H1 (cell line): ENCODE measurements around the gene LRIT2. TPM values are rescaled to one million over a fixed set of nuclear protein-coding genes. Genes with fewer than 3 reads are reported as not detected.

Experiments used
- CTCF ChIA-PET: fragments of 300-600 bp; sonication (Branson Sonifier 250); formaldehyde crosslinking; loops from one replicate; lab custom pipeline; 2021; ENCODE audit not compliant: partially characterized antibody; lab: Charles Lee
- POLR2A ChIA-PET: fragments of 300-600 bp; sonication (Branson Sonifier 250); formaldehyde crosslinking; loops from one replicate; lab custom pipeline; 2021; ENCODE audit warnings: inconsistent platforms; ENCODE audit not compliant: partially characterized antibody; lab: Charles Lee
- DNase-seq, 2 experiments: peaks; one replicate each; pipeline versions ENCODE4 v3.0.0 to v3.0.0-alpha.2; 2010 to 2022; ENCODE audit warnings: low spot score in 2 of 2, low read depth in 1 of 2, mixed read lengths in 1 of 2
- FAIRE-seq: peaks from 2 replicates; lab custom pipeline; 2011; peaks lifted over from hg19 to GRCh38; lab: Jason Lieb, UNC
- H2AFZ ChIP-seq: 2 replicates; pipeline ENCODE4 v1.8.1; 2012; ENCODE audit warnings: low read length, inconsistent platforms
- H2AK5ac ChIP-seq: 2 replicates; pipeline ENCODE4 v1.6.1; 2013; ENCODE audit warnings: low read depth, low read length
- H2BK120ac ChIP-seq: replicated peaks from 2 replicates; pipeline ENCODE3; 2013; ENCODE audit warnings: low read depth, low read length, inconsistent platforms
- H2BK12ac ChIP-seq: 2 replicates; pipeline ENCODE4 v1.6.1; 2013; ENCODE audit warnings: low read depth, low read length
- H2BK15ac ChIP-seq: 2 replicates; pipeline ENCODE4 v1.6.1; 2013; ENCODE audit warnings: low read length
- H2BK20ac ChIP-seq: 2 replicates; pipeline ENCODE4 v1.6.1; 2013; ENCODE audit warnings: low read length
- H2BK5ac ChIP-seq: 2 replicates; pipeline ENCODE4 v1.6.1; 2013; ENCODE audit warnings: low read depth, low read length
- H3K14ac ChIP-seq: 2 replicates; pipeline ENCODE4 v1.6.1; 2013; ENCODE audit warnings: inconsistent platforms; ENCODE audit not compliant: insufficient read length
- H3K18ac ChIP-seq: 2 replicates; pipeline ENCODE4 v1.6.1; 2013; ENCODE audit warnings: low read length; ENCODE audit errors: extremely low read depth
- H3K23ac ChIP-seq: 2 replicates; pipeline ENCODE4 v1.6.1; 2013; ENCODE audit warnings: inconsistent platforms; ENCODE audit not compliant: insufficient read length
- H3K23me2 ChIP-seq: 2 replicates; pipeline ENCODE4 v1.6.1; 2013; ENCODE audit warnings: low read depth, low read length
- H3K27ac ChIP-seq: 2 replicates; pipeline ENCODE4 v1.6.1; 2011; ENCODE audit warnings: low read depth, low read length, inconsistent platforms
- H3K27me3 ChIP-seq, 4 experiments: replicated peaks in 1 of 4; 1 replicate in 1 of 4; 2 replicates in 3 of 4; pipeline versions ENCODE4 v1.6.1 to v1.8.1; 2011 to 2013; ENCODE audit warnings: low read length in 3 of 4, mild to moderate bottlenecking in 3 of 4, inconsistent platforms in 2 of 4, mixed read lengths in 2 of 4, moderate library complexity in 1 of 4; ENCODE audit not compliant: control insufficient read depth in 3 of 4, insufficient read depth in 3 of 4; ENCODE audit errors: extremely low read depth in 1 of 4
- H3K36me3 ChIP-seq, 4 experiments: 2 replicates each; pipeline versions ENCODE4 v1.6.1 to v1.8.1; 2011 to 2013; ENCODE audit warnings: mild to moderate bottlenecking in 4 of 4, low read length in 3 of 4, moderate library complexity in 2 of 4, control low read depth in 1 of 4, inconsistent platforms in 1 of 4; ENCODE audit not compliant: insufficient read depth in 4 of 4, control insufficient read depth in 2 of 4
- H3K4ac ChIP-seq: replicated peaks from 2 replicates; pipeline ENCODE3; 2013; ENCODE audit warnings: low read length, low read depth, mixed read lengths, inconsistent platforms; ENCODE audit not compliant: insufficient read length
- H3K4me1 ChIP-seq, 4 experiments: replicated peaks in 1 of 4; 1 replicate in 1 of 4; 2 replicates in 3 of 4; pipeline versions ENCODE4 v1.6.1 to v1.8.1; 2011 to 2013; ENCODE audit warnings: low read length in 3 of 4, inconsistent platforms in 2 of 4, mixed read lengths in 1 of 4; ENCODE audit not compliant: insufficient read depth in 4 of 4, control insufficient read depth in 3 of 4
- H3K4me2 ChIP-seq, 2 experiments: 2 replicates each; pipeline versions ENCODE4 v1.6.1 to v1.8.1; 2011 to 2013; ENCODE audit warnings: low read depth in 2 of 2, low read length in 2 of 2, control low read depth in 1 of 2, inconsistent platforms in 1 of 2, mild to moderate bottlenecking in 1 of 2; ENCODE audit not compliant: insufficient read depth in 1 of 2
- H3K4me3 ChIP-seq, 4 experiments: fragments of 200-600, 300-600 bp in 1 of 4; sonication (generic), shearing (Covaris generic), sonication (Bioruptor Twin) in 1 of 4; 2 replicates each; pipeline versions ENCODE4 v1.5.1 to v1.8.1; 2011 to 2016; ENCODE audit warnings: low read length in 4 of 4, low read depth in 3 of 4, control low read depth in 2 of 4, inconsistent platforms in 2 of 4, mild to moderate bottlenecking in 2 of 4, mixed read lengths in 1 of 4, moderate library complexity in 1 of 4; ENCODE audit not compliant: insufficient read depth in 2 of 4; ENCODE audit errors: extremely low read depth in 1 of 4
- H3K56ac ChIP-seq: replicated peaks from 2 replicates; pipeline ENCODE3; 2013; ENCODE audit warnings: low read depth, mild to moderate bottlenecking, mixed read lengths, low read length, inconsistent platforms; ENCODE audit not compliant: insufficient read length
- H3K79me1 ChIP-seq: 2 replicates; pipeline ENCODE4 v1.6.1; 2013; ENCODE audit warnings: low read depth, low read length, control low read depth
- H3K79me2 ChIP-seq, 2 experiments: 2 replicates each; pipeline versions ENCODE4 v1.6.1 to v1.8.1; 2012 to 2013; ENCODE audit warnings: low read length in 2 of 2, mild to moderate bottlenecking in 2 of 2, inconsistent platforms in 1 of 2; ENCODE audit not compliant: insufficient read depth in 2 of 2, control insufficient read depth in 1 of 2
- H3K9ac ChIP-seq, 4 experiments: replicated peaks in 1 of 4; 1 replicate in 1 of 4; 2 replicates in 3 of 4; pipeline versions ENCODE4 v1.6.1 to v1.8.1; 2011 to 2013; ENCODE audit warnings: low read depth in 3 of 4, low read length in 3 of 4, control low read depth in 2 of 4, mild to moderate bottlenecking in 2 of 4, moderate library complexity in 2 of 4, inconsistent platforms in 1 of 4; ENCODE audit errors: extremely low read depth in 1 of 4
- H3K9me3 ChIP-seq, 2 experiments: 2 replicates each; pipeline versions ENCODE4 v1.6.1 to v1.8.1; 2012 to 2013; ENCODE audit warnings: mild to moderate bottlenecking in 2 of 2, moderate library complexity in 2 of 2, control low read depth in 1 of 2, inconsistent platforms in 1 of 2, low read depth in 1 of 2, low read length in 1 of 2, mixed read lengths in 1 of 2; ENCODE audit not compliant: insufficient read depth in 2 of 2
- H4K20me1 ChIP-seq, 2 experiments: replicated peaks in 1 of 2; 2 replicates each; pipeline versions ENCODE3 to v1.8.1; 2011 to 2013; ENCODE audit warnings: inconsistent platforms in 2 of 2, low read length in 2 of 2, mild to moderate bottlenecking in 1 of 2; ENCODE audit not compliant: insufficient read depth in 2 of 2, control insufficient read depth in 1 of 2
- H4K5ac ChIP-seq: 2 replicates; pipeline ENCODE4 v1.6.1; 2013; ENCODE audit warnings: low read length, low read depth, mixed read lengths, inconsistent platforms; ENCODE audit not compliant: insufficient read length
- H4K8ac ChIP-seq: 2 replicates; pipeline ENCODE4 v1.8.0; 2013; ENCODE audit warnings: mild to moderate bottlenecking, moderate library complexity, low read length, inconsistent platforms; ENCODE audit not compliant: insufficient read depth; ENCODE audit errors: extremely low read depth
- H4K91ac ChIP-seq: replicated peaks from 2 replicates; pipeline ENCODE3; 2013; ENCODE audit warnings: low read length, mixed read lengths, inconsistent platforms; ENCODE audit not compliant: insufficient read length
- ATF3 ChIP-seq: IDR thresholded peaks from 2 replicates; pipeline ENCODE4 v1.6.1; 2011; ENCODE audit warnings: low read depth, mild to moderate bottlenecking, low read length; ENCODE audit not compliant: insufficient read depth
- BACH1 ChIP-seq: IDR thresholded peaks from 2 replicates; pipeline ENCODE4 v1.6.1; 2012; ENCODE audit warnings: low read length, improper control_type of control experiment
- BRCA1 ChIP-seq: IDR thresholded peaks from 2 replicates; pipeline ENCODE4 v1.6.1; 2012; ENCODE audit warnings: low read depth, low read length, improper control_type of control experiment
- CBX5 ChIP-seq: fragments of 300-800, 300-1000 bp; sonication (generic); IDR thresholded peaks from 2 replicates; pipeline ENCODE4 v1.7.1; 2016; ENCODE audit warnings: antibody characterized with exemption, low read length, low read depth
- CTBP2 ChIP-seq: IDR thresholded peaks from 2 replicates; pipeline ENCODE4 v1.7.0; 2011; ENCODE audit warnings: borderline replicate concordance, mild to moderate bottlenecking, moderate library complexity, mixed read lengths, low read length; ENCODE audit not compliant: insufficient read depth, insufficient read length
- EGR1 ChIP-seq: IDR thresholded peaks from 2 replicates; pipeline ENCODE4 v1.6.1; 2011; ENCODE audit warnings: low read depth, low read length, borderline replicate concordance
- EZH2 ChIP-seq: fragments of 200-600 bp; sonication (generic); IDR thresholded peaks from 2 replicates; pipeline ENCODE4 v1.7.1; 2012; ENCODE audit warnings: low read depth, mild to moderate bottlenecking, moderate library complexity, low read length, inconsistent platforms; ENCODE audit not compliant: severe bottlenecking
- GTF2F1 ChIP-seq: IDR thresholded peaks from 2 replicates; pipeline ENCODE4 v1.6.1; 2012; ENCODE audit warnings: low read depth, low read length, improper control_type of control experiment, borderline replicate concordance
- JUND ChIP-seq: IDR thresholded peaks from 2 replicates; pipeline ENCODE4 v1.6.1; 2011; ENCODE audit warnings: mild to moderate bottlenecking, improper control_type of control experiment, low read length
- SIX5 ChIP-seq: IDR thresholded peaks from 2 replicates; pipeline ENCODE4 v1.6.1; 2011; ENCODE audit warnings: mild to moderate bottlenecking, low read depth, low read length
- SUZ12 ChIP-seq: fragments of 200-600 bp; sonication (generic); IDR thresholded peaks from 2 replicates; pipeline ENCODE4 v1.6.1; 2012; ENCODE audit warnings: mild to moderate bottlenecking, inconsistent platforms, low read length, moderate library complexity, mixed read lengths
- TCF12 ChIP-seq: IDR thresholded peaks from 2 replicates; pipeline ENCODE4 v1.6.1; 2011; ENCODE audit warnings: low read depth, mild to moderate bottlenecking, low read length
- YY1 ChIP-seq: IDR thresholded peaks from 2 replicates; pipeline ENCODE4 v1.6.1; 2011; ENCODE audit warnings: low read depth, mild to moderate bottlenecking, low read length
- WGBS, 2 experiments: shearing (Covaris generic) in 1 of 2; methylation state at CpG; one replicate each; pipeline versions ENCODE4 v1.1.6 to v1.1.7; 2013 to 2015; ENCODE audit warnings: low lambda C conversion rate in 2 of 2, mixed read lengths in 2 of 2, inconsistent platforms in 1 of 2, low coverage in 1 of 2, missing lambda C conversion rate in 1 of 2; ENCODE audit not compliant: insufficient replicate concordance in 2 of 2, insufficient coverage in 1 of 2, insufficient read length in 1 of 2; ENCODE audit errors: extremely low coverage in 1 of 2, missing lambda C conversion rate in 1 of 2; 5-methylcytosine and 5-hydroxymethylcytosine counted together
- polyA plus RNA-seq, 7 experiments: library from polyadenylated mRNA; depleted of rRNA in 3 of 7; stranded (reverse) in 5 of 7; unstranded in 2 of 7; fragments of >200 nt in 5 of 7; fragments of 200-250 nt in 2 of 7; gene quantifications; 1 replicate in 5 of 7; 2 replicates in 1 of 7; 4 replicates in 1 of 7; pipeline versions ENCODE4 v1.2.1 to v1.2.3, GENCODE V29; 2011 to 2013; ENCODE audit warnings: missing spikeins in 2 of 7, mixed read lengths in 2 of 7
- total RNA-seq: library from RNA; stranded (reverse); fragmentation: NEBNext Ultra II Directional; extraction: Animal tissue kit (Norgen Biotek cat#: 25700); gene quantifications from 2 replicates; pipeline ENCODE4 v1.2.1, GENCODE V29; 2021

Gene LRIT2
- total and polyA plus RNA-seq, 2 of the 8 experiments (the other 6 are each of a cell fraction or from before 2014, with no cell fraction given) = not detected

DNA sequence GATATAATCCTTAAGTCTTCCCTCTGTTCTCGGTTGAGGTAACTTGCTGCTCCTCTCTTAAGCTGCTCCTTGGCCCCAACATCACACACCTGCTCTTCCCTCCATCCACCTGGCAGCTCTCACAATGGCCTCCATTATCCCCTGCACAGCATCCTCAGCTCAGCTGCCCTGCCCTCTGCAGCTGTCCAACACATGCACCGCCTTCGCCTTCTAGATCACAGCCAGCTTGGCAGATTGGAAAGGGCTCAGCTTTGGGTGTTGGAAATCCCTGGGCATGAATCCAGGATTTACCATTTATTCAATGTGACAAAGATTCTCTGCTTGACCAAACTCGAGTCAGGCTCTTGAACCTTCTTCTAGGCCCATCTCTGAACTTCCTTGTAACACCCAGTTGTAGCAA lies 40.1 kb upstream of the LRIT2 start:
- Histone ChIP-seq H3K79me2 (no peaks in the 10 kb centered on the region), H3K14ac (no peak overlapping the region), H3K27ac (no peak overlapping the region), H4K91ac (no peak overlapping the region), H3K56ac (no peak overlapping the region), H2BK15ac (no peak overlapping the region), H3K23me2 (no peaks in the 10 kb centered on the region), H4K5ac (no peak overlapping the region), H2AFZ (no peak overlapping the region), H3K36me3 (no peaks in the 10 kb centered on the region), H2BK5ac (no peak overlapping the region), H3K79me1 (no peaks in the 10 kb centered on the region), H4K8ac (no peak overlapping the region), H3K4me3 (no peak overlapping the region), H2BK12ac (no peak overlapping the region), H2BK120ac (no peak overlapping the region), H3K4me2 (no peak overlapping the region), H3K9me3 (no peaks in the 10 kb centered on the region), H3K18ac (no peak overlapping the region), H3K4ac (no peak overlapping the region), H3K9ac (no peak overlapping the region), H4K20me1 (no peaks in the 10 kb centered on the region), H2BK20ac (no peak overlapping the region), H2AK5ac (no peak overlapping the region), H3K23ac (no peak overlapping the region), H3K27me3 (no peaks in the 10 kb centered on the region), H3K4me1 (no peaks in the 10 kb centered on the region)
- WGBS, 2 experiments = 93% methylated on average over 4 of the region's 4 CpGs; no CpG with 5 or more reads in 1 of the 2 experiments
- CTCF ChIA-PET = interaction anchor here (0.7 to 15.5 kb wide), 22 partner anchors 8 to 431 kb away, joined by 3 to 558 read pairs (median 4); no protein-coding TSS in a partner anchor
- TF ChIP-seq BACH1 (no peak), BRCA1 (no peak), TCF12 (no peak), EGR1 (no peak), SIX5 (no peak), GTF2F1 (no peak), JUND (no peak), YY1 (no peak), CBX5 (no peak), CTBP2 (no peak), EZH2 (no peak), SUZ12 (no peak), ATF3 (no peak)
- POLR2A ChIA-PET = interaction anchor here (1.1 to 1.6 kb wide), 2 partner anchors 14 to 269 kb away, joined by 4 read pairs; no protein-coding TSS in a partner anchor
- FAIRE-seq (no peak), DNase-seq (no peak)
